ENCODE results near the gene KLHL10.

The KLHL10 gene

DNA sequence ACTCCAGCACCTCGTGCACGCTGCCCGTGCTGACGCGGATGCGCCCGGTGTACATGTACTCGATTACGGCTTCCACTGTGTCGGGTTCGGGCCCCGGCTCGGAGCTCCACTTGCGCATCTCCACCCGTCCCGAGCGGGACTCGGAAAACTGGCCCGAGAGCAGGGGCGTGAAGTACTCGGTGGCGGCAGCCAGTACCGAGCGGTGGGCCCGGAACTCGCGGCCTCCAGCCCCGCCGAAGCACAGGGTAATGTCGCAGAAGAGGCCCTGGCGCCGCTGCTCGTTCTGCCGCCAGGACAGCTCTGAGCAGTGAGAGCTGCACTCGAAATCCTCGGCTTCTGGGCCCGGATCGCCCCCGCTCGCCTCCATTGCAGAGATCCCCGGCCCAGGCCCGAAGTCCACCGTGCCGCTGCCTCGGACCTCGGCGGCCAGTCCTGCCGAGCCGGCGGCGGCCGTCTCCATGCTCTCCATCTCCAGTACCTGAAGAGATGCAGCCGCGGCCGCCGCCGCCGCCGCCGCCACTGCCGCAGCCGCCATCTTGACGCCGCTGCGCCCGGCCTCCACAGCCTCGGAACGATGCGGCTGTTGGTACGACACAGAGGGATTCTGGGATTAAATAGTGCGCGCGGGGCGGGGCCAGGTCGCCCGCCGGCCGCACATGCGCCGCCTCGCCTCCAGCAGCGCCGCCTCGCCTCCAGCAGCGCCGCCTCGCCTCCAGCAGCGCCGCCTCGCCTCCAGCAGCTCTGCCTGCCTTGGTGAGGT is 27.4 kb downstream of the KLHL10 start, which contains the start of gene KLHL11:
KLHL11 (minus strand) TSS at position 588 of the 760 bp plus-strand sequence; CDS start at position 535, 53 bp downstream.
- TF ChIP-seq, protein P1, sequence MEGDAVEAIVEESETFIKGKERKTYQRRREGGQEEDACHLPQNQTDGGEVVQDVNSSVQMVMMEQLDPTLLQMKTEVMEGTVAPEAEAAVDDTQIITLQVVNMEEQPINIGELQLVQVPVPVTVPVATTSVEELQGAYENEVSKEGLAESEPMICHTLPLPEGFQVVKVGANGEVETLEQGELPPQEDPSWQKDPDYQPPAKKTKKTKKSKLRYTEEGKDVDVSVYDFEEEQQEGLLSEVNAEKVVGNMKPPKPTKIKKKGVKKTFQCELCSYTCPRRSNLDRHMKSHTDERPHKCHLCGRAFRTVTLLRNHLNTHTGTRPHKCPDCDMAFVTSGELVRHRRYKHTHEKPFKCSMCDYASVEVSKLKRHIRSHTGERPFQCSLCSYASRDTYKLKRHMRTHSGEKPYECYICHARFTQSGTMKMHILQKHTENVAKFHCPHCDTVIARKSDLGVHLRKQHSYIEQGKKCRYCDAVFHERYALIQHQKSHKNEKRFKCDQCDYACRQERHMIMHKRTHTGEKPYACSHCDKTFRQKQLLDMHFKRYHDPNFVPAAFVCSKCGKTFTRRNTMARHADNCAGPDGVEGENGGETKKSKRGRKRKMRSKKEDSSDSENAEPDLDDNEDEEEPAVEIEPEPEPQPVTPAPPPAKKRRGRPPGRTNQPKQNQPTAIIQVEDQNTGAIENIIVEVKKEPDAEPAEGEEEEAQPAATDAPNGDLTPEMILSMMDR (IDR thresholded peaks at IDR 0.05; ENCODE audit: low read depth, low read length, missing control alignments): no peak
- H3K4me3 ChIP-seq (ENCODE audit: low read depth, low read length): peak within 1 kb of the TSS; percentile 92
- peak; percentile 57 for DNase-seq (ENCODE audit: low read depth)

DNA sequence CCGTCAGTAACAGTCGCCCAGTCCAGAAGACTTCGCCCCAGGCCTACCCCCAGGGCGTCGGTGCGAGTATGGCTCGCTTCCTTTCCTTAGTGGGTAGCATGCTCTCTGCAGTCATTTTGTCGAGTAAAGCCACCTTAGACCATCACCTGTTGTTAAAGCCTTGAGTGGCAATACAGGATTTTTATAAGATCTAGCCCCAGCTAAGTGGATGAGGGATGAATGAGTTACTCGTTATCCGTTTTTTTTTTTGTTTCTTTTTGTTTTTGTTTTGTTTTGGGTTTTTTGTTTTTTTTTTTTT is 27.9 kb downstream of the KLHL10 start:
- DNase-seq (ENCODE audit: low read depth): no peak
- TF ChIP-seq, protein P1 (IDR thresholded peaks at IDR 0.05; ENCODE audit: low read depth, low read length, missing control alignments): no peak
- peak overlapping the region; percentile 22 for H3K4me3 ChIP-seq (ENCODE audit: low read depth, low read length)

GRCh38 chr17:41868568-41868967 is 30.9 kb downstream of the KLHL10 start:
- TF ChIP-seq, protein P1 (IDR thresholded peaks at IDR 0.05; ENCODE audit: low read depth, low read length, missing control alignments): no peak
- DNase-seq (ENCODE audit: low read depth): no peak
- no peak overlapping the region for H3K4me3 ChIP-seq (ENCODE audit: low read depth, low read length)

DNA sequence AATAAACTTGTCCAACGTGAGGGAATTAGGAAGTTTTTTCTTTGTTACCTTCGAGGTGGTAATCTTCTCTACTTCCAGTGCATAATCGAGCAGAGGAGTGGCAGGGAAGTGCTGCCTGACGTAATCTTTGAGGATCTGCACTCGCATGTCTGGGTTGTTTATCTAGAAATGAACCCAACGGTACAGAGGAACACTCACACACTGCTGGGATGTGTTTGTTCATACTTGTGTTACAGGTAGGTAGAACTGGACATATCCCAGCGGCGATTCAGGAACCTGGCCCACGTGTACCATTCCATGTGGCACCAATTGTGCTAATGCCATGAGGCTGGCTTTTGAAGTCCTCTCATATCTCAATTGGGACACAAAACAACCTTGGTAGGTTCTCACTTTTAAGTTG is 31.8 kb downstream of the KLHL10 start:
- TF ChIP-seq, protein P1 (IDR thresholded peaks at IDR 0.05; ENCODE audit: low read depth, low read length, missing control alignments): no peak
- DNase-seq (ENCODE audit: low read depth): no peak
- H3K4me3 ChIP-seq (ENCODE audit: low read depth, low read length): no peak overlapping the region

DNA sequence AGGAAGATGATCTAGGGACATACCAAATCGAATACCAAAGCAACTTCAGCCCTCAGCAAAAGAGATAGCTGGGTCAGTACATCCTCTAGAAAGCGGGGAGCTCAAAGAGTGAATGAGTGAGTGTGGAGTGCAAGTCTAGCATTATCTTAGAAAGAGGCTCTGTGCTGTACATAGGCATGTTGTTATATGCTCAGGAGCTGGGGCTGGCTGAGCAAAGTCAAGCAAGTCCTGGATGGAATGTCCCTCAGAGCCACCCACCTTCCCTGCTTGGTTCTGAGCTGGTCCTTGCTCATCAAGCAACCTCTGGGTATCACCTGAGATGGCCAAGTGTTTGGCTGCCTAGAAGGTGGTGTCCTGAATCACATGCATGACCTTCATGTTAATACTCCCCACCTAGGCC is 32.5 kb downstream of the KLHL10 start:
- H3K4me3 ChIP-seq (ENCODE audit: low read depth, low read length): no peak overlapping the region
- DNase-seq (ENCODE audit: low read depth): no peak
- TF ChIP-seq, protein P1 (IDR thresholded peaks at IDR 0.05; ENCODE audit: low read depth, low read length, missing control alignments): no peak

- H3K4me3 ChIP-seq (ENCODE audit: low read depth, low read length): no peak overlapping the region
- TF ChIP-seq, protein P1 (IDR thresholded peaks at IDR 0.05; ENCODE audit: low read depth, low read length, missing control alignments): no peak
- no peak for DNase-seq (ENCODE audit: low read depth)
Measured at GRCh38 chr17:41870627-41871026, 33.0 kb downstream of the KLHL10 start.

GRCh38 chr17:41871789-41872188 is 34.2 kb downstream of the KLHL10 start:
- H3K4me3 ChIP-seq (ENCODE audit: low read depth, low read length): no peak overlapping the region
- DNase-seq (ENCODE audit: low read depth): no peak
- TF ChIP-seq, protein P1 (IDR thresholded peaks at IDR 0.05; ENCODE audit: low read depth, low read length, missing control alignments): no peak

All from GM12864 (cell line).